ENCODE data around the gene CLBA1.

Gene CLBA1

DNA sequence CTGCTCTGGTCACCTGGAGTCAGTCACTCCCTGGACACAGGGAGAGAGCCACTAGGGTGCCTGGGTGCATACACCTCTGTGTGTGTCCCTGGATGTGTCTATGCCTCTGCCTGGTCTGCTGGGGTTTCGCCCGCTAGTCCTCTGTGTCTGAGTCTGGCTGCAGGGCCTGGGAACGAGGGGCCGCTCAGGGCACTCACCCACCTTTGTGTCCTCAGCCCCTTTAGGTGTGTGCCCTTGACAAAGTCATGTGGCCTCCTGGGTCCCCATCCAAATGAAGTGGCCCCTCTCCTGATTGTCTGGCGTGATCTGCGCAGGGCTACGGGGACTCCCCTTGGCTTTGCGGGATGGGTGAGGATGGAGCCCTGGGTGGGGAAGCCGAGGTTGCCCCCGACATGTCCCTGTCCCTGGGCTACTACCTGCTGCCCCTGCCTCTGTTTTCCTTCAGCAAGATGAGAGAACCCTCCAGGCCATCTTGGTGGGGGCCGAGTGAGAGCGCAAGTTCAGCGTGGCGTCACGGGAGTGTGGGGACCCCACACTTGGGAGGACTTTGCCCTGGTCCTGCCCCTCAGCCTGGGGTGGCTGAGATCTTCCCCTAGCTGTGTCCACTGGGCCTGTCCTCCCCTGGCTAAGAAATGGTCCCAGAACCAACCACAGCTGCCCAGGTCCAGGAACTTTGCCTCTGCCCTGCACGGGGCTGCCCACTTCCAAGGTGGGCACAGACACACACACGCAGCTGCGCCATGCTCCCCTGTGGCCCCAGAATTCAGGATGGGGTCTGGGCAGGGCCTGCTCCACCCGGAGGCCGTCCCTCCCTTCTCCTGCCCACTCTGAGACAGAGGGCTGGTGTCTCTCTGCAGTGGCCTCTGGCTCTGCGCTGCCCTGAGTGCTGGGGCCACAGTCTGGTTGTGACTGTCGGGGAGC lies 4.7 kb upstream of the CLBA1 start:
- DNase-seq, result no peak

DNA sequence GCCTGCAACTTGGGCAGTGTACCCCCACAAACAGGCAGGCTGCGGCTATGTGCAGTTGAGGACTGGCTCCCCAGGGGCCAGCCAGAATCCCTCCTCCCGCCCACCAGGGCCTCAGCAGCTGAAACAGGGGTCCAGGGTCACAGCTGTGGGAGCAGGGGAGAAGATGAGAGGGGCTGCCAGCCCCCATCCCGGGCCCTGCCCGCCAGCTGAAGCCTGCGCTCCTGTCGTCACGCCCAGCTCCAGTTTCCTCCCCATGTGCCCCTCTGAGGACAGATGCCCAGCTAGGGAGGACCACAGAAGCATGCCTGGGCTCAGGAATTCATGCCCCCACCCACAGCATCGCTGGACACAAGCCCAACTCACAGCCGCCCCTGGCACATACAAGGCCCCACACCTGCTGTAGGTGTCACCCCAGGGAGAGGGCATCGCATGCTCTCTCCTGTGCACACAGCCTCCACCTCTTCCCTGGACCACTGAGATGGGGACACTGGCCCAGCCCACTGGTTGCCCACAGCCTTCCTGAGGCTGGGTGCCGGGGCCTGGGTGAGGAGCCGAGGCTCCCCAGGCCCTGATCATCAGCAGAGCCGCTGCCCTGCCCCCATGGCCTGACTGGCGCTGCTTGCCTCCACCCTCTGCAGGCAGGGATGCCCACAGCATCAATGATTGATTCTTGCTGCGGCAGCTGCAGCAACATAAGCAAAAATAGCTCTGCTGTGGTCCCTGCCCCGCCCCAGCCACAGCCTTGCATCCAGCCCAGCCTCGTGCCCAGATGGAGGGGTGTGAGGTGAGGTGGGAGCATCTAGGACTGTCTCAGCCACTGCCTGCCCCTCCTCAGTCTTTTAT lies 3.7 kb upstream of the CLBA1 start:
- peak; percentile 45 to 78 for DNase-seq

DNA sequence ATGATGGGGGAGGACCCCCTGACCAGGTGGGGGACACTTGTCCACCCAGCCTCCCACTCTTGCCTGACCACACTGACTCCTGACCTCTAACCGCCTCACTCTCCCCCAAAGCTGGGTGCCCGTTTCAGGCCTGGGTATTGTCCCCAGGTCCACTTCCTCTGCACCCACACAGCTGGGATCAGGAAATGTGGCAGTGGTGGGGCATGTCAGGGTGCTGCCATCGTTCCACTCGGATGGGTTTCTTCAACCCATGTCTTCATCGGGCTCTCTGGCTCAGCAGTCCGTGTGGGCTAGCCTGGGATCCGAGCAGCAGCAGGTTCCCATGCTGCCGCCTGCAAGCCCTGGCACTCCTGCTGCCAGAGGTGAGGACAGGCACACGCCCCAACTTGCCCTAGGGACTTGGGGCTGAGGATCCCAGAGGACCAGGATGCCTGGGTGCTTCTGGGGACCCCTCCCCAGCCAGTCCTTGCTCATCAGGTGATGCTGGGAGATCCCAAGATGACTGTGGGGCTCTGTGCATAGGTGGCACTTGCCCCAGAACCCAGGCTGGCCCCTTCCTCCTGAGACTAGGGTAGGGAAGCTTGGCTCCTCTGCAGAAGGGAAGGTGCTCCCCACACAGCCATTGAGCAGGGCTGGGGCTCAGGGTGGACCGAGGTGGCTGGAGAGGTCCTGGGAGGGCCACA lies 2.9 kb upstream of the CLBA1 start:
- DNase-seq, result no peak

DNA sequence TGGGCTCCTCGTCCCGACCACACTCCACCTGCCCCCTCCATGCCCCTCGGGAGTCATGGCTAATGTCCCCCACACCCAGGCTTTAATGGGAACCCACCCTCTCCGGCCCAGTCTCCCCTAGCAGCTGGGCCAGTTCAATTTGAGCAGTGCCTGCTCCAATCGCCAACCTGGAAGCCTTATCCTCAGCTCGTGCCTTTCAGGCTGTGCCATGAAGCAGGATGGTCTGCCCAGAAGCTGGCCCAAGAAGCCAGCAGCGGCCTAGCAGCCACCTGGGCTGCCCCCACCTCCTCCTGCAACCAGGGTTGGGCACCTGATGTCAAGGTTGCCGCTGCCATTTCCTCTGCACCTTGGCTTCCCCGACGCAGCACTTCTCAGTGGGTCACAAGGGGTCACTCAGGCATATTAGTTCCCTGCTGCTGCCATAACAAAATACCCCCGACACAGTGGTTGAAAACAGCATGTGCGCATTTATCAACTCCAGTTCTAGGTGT lies 2.3 kb upstream of the CLBA1 start:
- no peak for DNase-seq

GRCh38 chr14:104984056-104984894 lies 1.3 kb upstream of the CLBA1 start:
- no peak for DNase-seq

DNA sequence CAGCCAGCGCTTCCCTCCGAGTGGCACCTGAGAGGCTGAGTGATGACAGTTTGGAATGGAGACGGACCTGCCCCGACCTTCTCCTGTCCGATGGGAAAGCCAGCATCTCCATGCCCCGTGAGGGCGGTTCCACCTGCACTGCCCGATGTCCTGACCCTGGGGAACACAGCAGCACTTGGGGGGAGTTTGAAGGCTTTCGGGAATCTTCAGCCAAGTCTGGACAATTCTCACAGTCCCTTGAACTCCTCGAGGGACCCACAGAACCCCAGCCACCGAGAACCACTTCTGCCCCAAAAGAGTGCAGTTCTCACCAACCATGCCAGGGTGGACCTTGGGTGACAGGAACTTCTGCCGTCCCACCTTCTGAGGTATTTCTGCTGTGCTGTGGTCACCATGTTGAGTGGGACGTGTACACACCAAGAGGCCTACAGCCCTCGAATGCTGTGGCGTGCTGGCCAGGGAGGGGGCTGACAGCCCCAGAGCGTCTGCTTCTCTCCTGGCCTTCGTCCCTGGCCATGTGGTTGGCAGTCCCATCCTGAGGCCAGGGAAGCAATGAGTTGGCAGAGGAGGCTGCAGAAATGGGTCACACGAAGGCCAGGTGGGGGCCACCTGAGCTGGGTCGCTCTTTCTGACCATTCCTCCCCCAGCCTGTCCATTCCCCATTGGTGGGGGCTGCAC lies 1.0 kb downstream of the CLBA1 start:
- DNase-seq, result no peak

DNA sequence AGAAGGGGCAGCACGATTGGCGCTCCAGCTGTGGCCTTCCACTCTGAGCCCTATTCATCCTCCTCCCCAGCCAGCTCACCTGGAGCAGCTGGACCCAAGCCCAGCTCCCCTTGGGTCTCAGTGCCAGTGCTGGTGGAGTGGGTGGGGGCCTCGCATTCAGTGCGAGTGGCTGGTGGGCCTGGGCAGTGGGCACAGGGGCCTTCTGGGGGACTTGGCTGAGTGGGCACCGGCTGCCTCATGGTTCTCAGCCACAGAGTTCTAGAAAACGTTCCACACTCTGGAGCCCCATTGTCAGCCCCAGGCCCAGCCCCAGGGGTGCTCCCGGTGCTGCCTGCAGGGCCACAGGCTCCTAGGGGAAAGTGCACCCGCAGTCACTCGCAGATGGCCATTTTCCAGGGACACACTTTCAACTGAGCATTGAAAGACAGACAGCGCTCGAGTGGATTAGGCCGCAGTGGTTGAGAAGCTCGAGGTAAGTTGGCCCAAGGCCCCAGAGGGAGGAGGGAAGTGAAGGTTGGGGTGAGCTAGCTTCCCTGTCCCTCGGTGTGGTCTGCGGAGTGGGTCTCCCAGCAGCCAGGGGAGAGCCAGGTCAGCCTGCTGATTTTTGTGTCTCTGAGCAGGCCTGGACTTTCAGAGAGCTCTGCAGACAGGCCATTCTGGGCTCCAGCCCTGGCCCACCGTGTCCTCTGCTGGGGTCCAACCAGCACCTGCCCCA lies 3.8 kb downstream of the CLBA1 start:
- DNase-seq, result no peak

DNA sequence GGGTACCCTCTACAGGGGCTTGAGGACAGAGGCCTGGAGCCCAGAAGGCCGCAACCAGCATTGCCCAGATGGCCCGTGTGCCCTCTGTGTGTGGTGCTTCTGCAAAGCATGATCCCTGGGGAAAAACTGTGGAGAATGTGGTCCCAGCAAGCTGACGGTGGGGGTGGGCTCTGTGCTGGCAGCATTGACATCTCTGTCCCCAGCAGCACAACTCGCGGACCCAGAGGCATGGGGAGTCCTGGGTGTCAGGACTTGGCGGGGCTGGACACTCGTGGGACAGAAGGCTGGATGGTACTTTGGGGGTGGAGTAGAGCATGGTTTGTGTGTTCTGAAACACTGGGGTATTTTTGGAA lies 4.3 kb downstream of the CLBA1 start:
- DNase-seq, result no peak

DNA sequence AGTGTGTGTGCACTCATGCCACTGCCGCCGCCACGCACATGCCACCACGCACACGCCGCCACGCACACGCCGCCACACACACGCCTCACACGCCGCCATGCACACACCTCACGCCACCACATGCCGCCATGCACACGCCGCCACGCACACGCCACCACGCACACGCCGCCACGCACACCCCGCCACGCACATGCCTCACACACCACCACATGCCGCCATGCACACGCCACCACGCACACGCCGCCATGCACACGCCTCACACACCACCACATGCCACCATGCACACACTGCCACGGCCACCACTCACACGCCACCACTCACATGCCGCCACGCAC lies 6.3 kb downstream of the CLBA1 start:
- DNase-seq, result no peak

DNA sequence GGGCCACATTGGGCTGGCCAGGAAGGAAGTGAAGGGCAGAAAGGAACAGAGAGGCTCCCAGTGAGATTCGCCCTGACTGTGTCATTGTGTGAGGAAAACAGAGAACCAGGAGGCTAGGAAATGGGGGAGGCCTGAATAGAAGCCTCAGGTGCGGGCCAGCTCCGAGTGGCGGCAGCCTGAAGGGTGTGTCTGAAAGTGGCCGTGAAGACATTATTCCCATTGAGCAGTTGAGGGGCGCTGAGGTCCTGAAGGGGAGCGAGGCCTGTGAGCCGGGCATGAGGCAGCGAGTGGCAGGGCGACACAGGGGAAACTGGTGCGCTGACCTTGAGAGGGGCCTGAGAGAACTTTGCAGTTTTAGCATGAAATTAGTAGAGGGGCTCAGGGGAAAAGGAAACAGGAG lies 6.9 kb downstream of the CLBA1 start:
- DNase-seq, result no peak

DNA sequence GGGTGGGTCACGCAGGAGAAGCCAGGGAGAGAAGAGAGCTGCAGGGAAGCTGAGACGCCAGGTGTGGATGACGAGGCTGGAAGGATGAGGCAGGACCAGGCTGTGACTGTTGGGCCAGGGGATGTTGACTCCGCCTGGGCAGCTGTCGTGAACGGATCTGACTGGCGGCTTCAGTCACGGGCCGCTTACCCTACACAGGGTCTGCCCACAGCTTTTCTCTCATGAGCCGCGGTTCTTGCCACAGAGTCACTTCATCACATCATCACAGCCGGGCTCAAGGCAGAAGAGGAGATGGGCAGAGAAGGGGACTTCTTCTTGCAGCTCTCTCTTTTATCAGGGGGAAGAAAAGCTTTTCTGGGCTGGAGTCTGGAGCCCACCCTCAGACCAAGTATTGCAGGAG lies 7.7 kb downstream of the CLBA1 start:
- peak; percentile 44 to 66 for DNase-seq

DNA sequence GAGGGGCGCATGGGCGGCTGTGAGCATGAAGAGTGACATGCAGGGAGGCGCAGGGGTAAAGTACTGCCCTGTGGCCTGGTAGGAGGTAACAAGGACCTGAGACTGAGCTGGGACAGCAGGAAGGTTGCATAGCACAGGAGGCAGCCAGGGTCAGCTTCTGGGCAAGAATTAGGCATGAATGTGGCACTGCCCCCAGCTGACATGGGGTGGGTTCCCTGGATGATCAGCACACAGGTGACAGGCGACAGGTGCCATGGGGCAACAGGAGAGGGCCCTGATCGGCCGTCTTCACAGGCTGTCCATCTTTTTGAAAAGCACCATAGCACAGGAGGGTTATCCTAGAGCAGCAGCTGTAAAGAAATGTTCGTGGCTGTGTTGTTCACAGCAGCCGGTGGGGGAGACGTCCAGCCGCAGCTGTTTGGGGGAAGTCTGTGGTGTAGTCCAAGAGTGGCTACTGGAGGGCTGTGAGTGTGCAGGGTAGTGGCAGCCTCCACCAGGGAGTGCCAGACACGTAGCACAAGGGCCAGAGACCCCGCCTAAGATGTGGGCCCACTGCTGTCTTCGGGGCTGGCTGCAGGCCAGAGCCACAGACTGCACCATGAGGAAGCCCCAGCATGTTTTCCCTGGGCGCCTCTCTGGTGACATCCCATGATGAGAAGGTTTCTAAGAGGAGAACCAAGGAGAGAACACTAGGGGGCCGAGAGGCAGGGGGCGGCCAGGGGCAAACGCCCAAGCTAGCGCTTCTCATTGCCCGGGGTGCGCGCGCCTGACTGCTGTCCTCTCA lies 8.4 kb downstream of the CLBA1 start:
- no peak for DNase-seq

DNA sequence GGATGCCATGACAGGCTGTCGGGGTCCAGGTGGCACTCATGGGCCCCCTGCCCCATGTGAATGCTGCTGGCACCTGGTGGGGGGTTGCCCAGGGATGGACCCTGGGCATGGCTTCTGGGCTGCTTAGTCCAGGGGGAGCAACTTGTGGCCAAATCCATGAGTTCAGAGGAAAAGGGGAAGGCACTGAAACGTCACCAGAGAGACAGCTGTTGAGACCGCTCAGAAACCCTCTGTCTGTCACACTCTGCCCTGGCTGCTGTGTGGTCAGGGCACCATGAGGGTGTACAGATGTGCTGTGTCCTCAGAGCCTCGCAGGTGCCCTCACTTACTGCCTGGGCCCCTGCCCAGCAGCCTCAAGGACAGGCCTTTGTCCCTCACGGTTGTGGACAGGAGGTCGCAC lies 9.4 kb downstream of the CLBA1 start:
- no peak for DNase-seq

DNA sequence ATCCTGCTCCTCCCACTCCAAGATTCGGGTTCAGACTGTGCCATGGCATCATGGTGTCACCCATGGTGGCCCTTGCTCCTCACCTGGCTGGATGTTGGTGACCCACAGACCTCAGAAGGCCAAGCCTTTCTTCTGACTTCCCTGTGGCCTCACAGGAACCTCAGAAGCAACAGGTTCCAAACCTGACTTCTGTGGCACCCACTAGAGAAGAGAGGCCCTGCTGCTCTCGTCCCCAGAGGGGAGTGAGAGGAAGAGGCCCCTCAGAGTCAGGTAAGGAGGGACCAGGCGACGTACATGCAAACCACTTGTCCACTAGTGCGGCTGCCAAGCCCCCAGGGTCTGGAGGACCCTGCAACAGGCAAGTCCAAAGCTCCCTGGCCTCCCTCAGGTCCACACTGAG lies 10.4 kb downstream of the CLBA1 start:
- DNase-seq, result no peak

- no peak for DNase-seq
Observed at GRCh38 chr14:104996483-104996882, 10.9 kb downstream of the CLBA1 start.

DNA sequence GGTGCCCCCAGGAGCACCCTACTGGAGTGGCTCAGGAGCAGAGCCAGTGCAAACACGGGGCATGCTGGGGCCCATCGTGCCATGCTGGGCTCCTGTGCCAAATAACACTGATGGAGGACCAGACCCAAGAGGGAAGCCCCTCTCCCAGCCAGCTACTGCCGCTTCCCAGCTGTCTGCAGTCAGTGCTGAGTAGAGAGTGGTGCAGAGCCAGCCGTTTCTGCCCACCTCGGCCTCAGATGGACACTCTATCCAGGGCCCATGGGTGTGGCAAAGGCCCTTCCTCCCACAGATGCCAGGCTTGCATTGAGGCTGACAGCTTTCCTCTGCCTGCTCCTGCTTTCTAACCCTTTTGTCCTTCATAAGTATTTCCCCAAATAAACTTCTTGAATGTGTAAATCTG lies 13.2 kb downstream of the CLBA1 start:
- DNase-seq, result peak; percentile 81 to 86

GRCh38 chr14:104999361-104999760 lies 13.8 kb downstream of the CLBA1 start:
- DNase-seq, result peak in 1 of 2 experiments; percentile 36

DNA sequence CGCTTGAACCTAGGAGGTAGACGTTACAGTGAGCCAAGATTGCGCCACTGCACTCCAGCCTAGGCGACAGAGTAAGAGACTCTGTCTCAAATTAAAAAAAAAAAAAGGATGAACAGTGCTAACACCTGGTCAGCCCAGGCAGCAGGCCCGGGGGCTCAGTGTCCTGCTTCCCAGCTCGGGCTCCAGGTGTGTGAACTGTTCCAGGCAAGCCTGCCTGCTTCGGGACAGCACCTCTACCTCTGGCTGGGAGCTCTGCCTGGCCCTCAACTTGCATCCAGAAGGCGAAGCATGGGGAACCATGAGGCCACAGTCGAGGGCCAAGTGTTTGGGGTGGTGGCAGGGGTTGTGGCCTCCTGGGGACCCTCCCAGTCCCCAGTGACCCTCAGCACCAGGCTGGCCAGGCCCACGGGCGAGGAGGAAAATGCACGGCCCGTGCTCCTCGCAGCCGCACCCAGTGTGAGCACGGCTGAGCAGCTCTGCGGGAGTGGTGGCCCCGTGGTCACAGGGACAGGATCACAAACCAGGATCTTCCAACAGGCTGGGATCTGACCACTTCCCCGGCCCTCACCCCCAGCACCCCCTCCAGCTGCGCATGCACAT lies 19.8 kb downstream of the CLBA1 start:
- DNase-seq, result no peak

DNA sequence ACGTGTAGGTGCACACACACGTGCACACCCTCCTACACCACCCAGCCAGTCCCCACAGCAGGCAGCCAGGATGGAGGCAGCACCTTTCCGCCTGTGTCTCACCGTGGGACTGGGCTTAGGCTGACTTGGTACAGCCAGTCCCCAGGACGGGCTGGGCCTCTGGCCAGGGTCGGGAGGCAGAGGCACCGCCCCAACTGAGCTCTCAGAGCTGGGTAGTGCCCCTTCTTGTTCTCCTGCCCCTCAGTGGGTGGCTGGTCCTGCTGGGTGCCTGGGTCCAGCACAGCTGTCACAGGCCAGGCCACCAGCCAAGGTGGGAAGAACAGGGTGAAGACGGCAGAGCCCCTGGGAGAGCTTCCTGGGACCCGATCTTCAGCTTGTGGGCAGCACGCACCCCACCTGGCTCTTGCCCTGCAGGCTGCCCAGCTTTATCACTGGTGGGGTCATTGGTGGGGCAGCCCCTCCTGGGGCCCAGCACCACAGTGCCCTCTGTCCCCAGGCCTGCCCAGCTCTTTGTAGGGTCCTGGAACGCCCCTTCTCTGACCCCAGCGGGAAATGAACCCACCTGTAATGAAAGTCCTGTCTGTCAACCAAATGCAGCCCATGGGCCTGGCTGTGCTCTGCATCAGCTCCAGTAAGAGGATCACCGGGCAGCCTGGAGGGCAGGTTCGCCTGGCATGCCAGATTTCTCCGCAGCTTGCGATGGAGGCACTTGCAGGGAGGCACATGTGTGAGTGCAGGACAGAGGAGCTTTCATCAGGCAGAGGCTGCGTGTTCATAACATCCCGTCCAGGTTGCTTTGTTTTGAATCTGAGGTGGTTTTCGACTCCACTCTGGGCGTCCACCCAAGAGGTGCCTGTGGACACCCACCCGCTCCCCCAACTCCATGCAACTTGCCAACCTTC lies 20.6 kb downstream of the CLBA1 start:
- DNase-seq, result no peak
